Keratinocyte (primary cell): ENCODE data around the gene CACNA2D2.

Source experiments
- EZH2 ChIP-seq: IDR thresholded peaks from one replicate; pipeline ENCODE4 v1.6.1; 2012; ENCODE audit warnings: inconsistent platforms, mild to moderate bottlenecking, low read length, moderate library complexity
- TF ChIP-seq, protein P1 (sequence below), 3 experiments: IDR thresholded peaks in 1 of 3; conservative IDR thresholded peaks in 1 of 3; optimal IDR thresholded peaks in 1 of 3; 2 replicates in 2 of 3; 3 replicates in 1 of 3; pipeline versions ENCODE3 to v1.5.1; 2011; ENCODE audit warnings: low read length in 3 of 3, mild to moderate bottlenecking in 3 of 3, moderate library complexity in 2 of 3, control low read depth in 1 of 3, inconsistent platforms in 1 of 3; ENCODE audit not compliant: insufficient read depth in 2 of 3; ENCODE audit errors: extremely low read depth in 1 of 3

DNA sequence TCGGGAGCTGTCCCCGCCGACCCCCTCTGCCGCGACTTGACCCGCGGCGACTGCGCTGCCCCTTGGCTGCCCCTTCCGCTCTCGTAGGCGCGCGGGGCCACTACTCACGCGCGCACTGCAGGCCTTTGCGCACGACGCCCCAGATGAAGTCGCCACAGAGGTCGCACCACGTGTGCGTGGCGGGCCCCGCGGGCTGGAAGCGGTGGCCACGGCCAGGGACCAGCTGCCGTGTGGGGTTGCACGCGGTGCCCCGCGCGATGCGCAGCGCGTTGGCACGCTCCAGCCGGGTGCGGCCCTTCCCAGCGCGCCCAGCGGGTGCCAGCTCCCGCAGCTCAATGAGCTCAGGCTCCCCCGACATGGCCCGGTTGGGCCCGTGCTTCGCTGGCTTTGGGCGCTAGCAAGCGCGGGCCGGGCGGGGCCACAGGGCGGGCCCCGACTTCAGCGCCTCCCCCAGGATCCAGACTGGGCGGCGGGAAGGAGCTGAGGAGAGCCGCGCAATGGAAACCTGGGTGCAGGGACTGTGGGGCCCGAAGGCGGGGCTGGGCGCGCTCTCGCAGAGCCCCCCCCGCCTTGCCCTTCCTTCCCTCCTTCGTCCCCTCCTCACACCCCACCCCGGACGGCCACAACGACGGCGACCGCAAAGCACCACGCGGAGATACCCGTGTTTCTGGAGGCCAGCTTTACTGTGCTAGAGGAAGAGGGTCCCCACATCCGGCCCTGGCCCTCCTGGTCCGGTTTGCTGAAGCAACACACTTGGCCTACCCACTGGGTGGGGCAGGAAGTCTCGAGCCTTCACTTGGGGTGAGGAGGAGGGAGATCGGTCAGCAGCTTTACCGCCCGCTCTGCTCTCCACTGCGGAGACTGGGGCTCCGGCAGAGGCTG lies 162.7 kb downstream of the CACNA2D2 start, which contains the start of gene RASSF1:
- TF ChIP-seq, protein P1, sequence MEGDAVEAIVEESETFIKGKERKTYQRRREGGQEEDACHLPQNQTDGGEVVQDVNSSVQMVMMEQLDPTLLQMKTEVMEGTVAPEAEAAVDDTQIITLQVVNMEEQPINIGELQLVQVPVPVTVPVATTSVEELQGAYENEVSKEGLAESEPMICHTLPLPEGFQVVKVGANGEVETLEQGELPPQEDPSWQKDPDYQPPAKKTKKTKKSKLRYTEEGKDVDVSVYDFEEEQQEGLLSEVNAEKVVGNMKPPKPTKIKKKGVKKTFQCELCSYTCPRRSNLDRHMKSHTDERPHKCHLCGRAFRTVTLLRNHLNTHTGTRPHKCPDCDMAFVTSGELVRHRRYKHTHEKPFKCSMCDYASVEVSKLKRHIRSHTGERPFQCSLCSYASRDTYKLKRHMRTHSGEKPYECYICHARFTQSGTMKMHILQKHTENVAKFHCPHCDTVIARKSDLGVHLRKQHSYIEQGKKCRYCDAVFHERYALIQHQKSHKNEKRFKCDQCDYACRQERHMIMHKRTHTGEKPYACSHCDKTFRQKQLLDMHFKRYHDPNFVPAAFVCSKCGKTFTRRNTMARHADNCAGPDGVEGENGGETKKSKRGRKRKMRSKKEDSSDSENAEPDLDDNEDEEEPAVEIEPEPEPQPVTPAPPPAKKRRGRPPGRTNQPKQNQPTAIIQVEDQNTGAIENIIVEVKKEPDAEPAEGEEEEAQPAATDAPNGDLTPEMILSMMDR (optimal IDR thresholded peaks at IDR 0.05 in 1 of 3, IDR thresholded peaks at IDR 0.05 in 1 of 3, conservative IDR thresholded peaks at IDR 0.05 in 1 of 3; ENCODE audit: extremely low read depth in 1 of 3, insufficient read depth in 2 of 3, low read length in 3 of 3): no peak
- TF ChIP-seq EZH2: no peak
